Measurements from ENCODE around the gene AGBL1. TPM values are rescaled to one million over a fixed set of nuclear protein-coding genes. Genes with fewer than 3 reads are reported as not detected.

The AGBL1 gene
- total and polyA plus RNA-seq, 9 donors: under 0.01 to 0.02 TPM; not detected in 7

GRCh38 chr15:86328658-86329057, 249.0 kb downstream of the AGBL1 start:
- H3K27me3 ChIP-seq: no peaks in the 10 kb centered on the region
- H3K9me3 ChIP-seq: peaks cover 0 to 4% of the 10 kb centered on the region in 2 donors
- TF ChIP-seq CTCF (IDR thresholded peaks at IDR 0.05) (no peak), EP300 (IDR thresholded peaks at IDR 0.05) (no peak), POLR2A (IDR thresholded peaks at IDR 0.05) (no peak)
- H3K27ac ChIP-seq: no peak overlapping the region
- no peak for DNase-seq
- no peaks in the 10 kb centered on the region for H3K36me3 ChIP-seq
- 45 to 53% (median 48%) methylated on average over 2 of the region's 2 CpGs for WGBS, 3 donors
- H3K4me1 ChIP-seq (ENCODE audit: insufficient read depth): no peaks in the 10 kb centered on the region
- no peak overlapping the region for H3K4me3 ChIP-seq
- intact Hi-C loops (cut with DNase I): no loop called here

GRCh38 chr15:86329311-86330013, 249.8 kb downstream of the AGBL1 start:
- Histone ChIP-seq H3K4me3 (no peak overlapping the region), H3K9me3 (peaks cover 0 to 4% of the 10 kb centered on the region in 2 donors), H3K27ac (no peak overlapping the region), H3K36me3 (no peaks in the 10 kb centered on the region), H3K4me1 (ENCODE audit: insufficient read depth) (no peaks in the 10 kb centered on the region), H3K27me3 (no peaks in the 10 kb centered on the region)
- intact Hi-C loops (cut with DNase I): no loop called here
- 75 to 92% (median 86%) methylated on average over 3 of the region's 3 CpGs for WGBS, 3 donors
- DNase-seq: no peak
- TF ChIP-seq EP300 (IDR thresholded peaks at IDR 0.05) (no peak), CTCF (IDR thresholded peaks at IDR 0.05) (no peak), POLR2A (IDR thresholded peaks at IDR 0.05) (no peak)

GRCh38 chr15:86333819-86334218, 254.1 kb downstream of the AGBL1 start:
- TF ChIP-seq CTCF (IDR thresholded peaks at IDR 0.05) (no peak), EP300 (IDR thresholded peaks at IDR 0.05) (no peak), POLR2A (IDR thresholded peaks at IDR 0.05) (no peak)
- Histone ChIP-seq H3K27me3 (no peaks in the 10 kb centered on the region), H3K4me1 (ENCODE audit: insufficient read depth) (no peaks in the 10 kb centered on the region), H3K27ac (no peak overlapping the region), H3K4me3 (no peak overlapping the region), H3K9me3 (peaks cover 0 to 4% of the 10 kb centered on the region in 2 donors), H3K36me3 (no peaks in the 10 kb centered on the region)
- intact Hi-C loops (cut with DNase I): no loop called here
- no peak for DNase-seq

GRCh38 chr15:86336051-86336788, 256.5 kb downstream of the AGBL1 start:
- no peak overlapping the region for H3K4me3 ChIP-seq
- H3K27me3 ChIP-seq: no peaks in the 10 kb centered on the region
- no peaks in the 10 kb centered on the region for H3K4me1 ChIP-seq (ENCODE audit: insufficient read depth)
- intact Hi-C loops (cut with DNase I): no loop called here
- no peaks in the 10 kb centered on the region for H3K9me3 ChIP-seq
- no peak for DNase-seq
- TF ChIP-seq EP300 (IDR thresholded peaks at IDR 0.05) (no peak), CTCF (IDR thresholded peaks at IDR 0.05) (no peak), POLR2A (IDR thresholded peaks at IDR 0.05) (no peak)
- no peaks in the 10 kb centered on the region for H3K36me3 ChIP-seq
- H3K27ac ChIP-seq: no peak overlapping the region
- WGBS, 3 donors: 57 to 84% (median 61%) methylated on average over 6 of the region's 6 CpGs
